Breast epithelium (tissue), 3 donors: ENCODE data around the gene CEND1.

Source experiments
- CTCF ChIP-seq, 3 donors: fragments of 450-650 bp; IDR thresholded peaks; one replicate each; pipeline ENCODE4 v1.5.1; 2016 to 2017; ENCODE audit warnings: antibody characterized with exemption in 3 of 3, mild to moderate bottlenecking in 3 of 3, moderate library complexity in 3 of 3
- POLR2AphosphoS5 ChIP-seq, 3 donors: sonication (generic); formaldehyde crosslinking; IDR thresholded peaks; one replicate each; pipeline ENCODE4 v1.6.1; 2017; ENCODE audit warnings: antibody characterized with exemption in 3 of 3

GRCh38 chr11:763073-763463 is 26.8 kb downstream of the CEND1 start:
- TF ChIP-seq CTCF (IDR thresholded peaks at IDR 0.05) (no peak), POLR2AphosphoS5 (IDR thresholded peaks at IDR 0.05) (no peak)
